GM18873 (cell line): Measurements from ENCODE around the gene RPS6KA2.
A peak's percentile ranks its signal among the peaks of the same experiment; 100 is the strongest.

Experiments used
- ATAC-seq: cut with Tn5 transposase; IDR thresholded peaks from one replicate; pipeline ENCODE4 v1.9.1; 2021; ENCODE audit warnings: mild to moderate bottlenecking, moderate library complexity, moderate number of reproducible peaks; ENCODE audit not compliant: unreplicated experiment, low FRiP score

Gene RPS6KA2

DNA sequence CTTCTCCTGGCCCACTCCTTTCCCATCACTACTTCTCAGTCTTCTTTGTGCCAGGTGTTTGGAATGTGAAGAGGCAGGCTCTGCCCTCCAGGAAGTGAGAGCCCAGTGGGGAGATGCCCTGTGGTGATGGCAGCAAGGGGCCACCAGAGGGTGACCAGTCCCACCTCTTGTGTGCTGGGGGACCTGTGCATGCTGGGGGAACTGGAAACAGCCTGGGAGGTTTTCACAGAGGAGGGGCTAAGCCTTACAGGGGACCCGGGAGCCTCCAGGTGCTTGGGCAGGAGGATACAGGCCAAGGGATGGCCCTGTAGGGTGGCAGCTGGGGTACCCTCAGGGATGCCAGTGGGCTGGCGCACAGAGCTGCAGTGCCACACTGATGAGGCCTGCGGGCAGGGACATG is 112.9 kb downstream of the RPS6KA2 start:
- no peak for ATAC-seq

- peak; percentile 73 for ATAC-seq
Observed at GRCh38 chr6:166512567-166512966, 114.5 kb downstream of the RPS6KA2 start.

DNA sequence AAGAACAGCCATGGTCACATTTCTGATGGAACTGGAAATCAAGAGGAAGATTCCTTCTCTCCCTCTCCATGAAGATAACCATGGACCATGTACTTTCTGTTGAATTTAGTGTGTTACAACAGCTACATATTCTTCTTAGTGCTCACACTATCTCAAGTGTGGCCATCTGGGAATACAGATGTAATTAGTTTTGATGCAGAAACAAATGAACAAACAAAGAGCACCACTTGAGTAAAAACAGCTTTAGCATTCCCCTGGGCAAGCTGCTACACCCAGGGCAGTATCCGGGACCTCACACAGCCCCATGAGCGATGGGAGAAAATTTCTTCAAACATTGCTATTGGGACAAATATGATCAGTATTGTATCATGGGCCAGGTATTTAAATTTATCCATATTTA is 115.7 kb downstream of the RPS6KA2 start:
- ATAC-seq = no peak

- ATAC-seq = no peak
Observed at GRCh38 chr6:166509193-166509592, 117.9 kb downstream of the RPS6KA2 start.

GRCh38 chr6:166508726-166509125 is 118.3 kb downstream of the RPS6KA2 start:
- no peak for ATAC-seq

- no peak for ATAC-seq
Observed at GRCh38 chr6:166507809-166508564, 119.1 kb downstream of the RPS6KA2 start.

GRCh38 chr6:166507380-166507779 is 119.7 kb downstream of the RPS6KA2 start:
- ATAC-seq = no peak

DNA sequence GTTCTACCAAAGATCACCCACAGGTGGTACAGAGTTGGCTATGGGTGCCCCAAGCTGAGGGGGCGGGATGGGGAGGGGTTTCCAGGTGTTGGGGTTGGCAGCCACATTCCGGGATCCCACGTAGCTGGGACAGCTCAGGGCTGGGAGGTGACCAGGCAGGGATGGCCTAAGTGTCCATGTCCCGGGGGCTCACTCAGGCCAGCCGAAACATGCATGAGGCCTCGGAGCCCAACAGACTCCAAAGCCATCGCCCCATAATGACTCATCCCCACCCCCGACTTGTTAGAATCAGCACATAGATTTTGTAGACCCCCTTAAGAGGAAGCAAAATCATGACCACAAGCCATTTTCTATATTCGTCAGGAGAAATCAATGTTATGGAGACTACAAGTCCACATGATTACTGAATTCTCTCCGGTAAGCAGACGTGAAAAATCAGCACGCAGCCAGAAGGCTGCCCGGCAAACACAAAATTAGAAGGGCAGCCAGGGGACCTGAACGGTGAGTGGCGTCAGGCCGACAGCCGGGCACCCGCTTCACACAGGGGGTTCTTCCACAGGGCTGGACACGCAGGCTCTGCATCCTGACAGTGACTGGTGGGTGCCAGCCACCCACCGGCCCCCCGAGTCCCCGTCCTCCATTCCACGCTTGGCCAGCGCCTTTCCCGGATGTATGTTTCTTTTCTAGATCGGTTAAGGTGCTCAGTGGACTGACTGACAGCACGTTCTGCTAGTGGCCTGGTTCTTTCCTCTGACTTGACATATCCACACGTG is 121.7 kb downstream of the RPS6KA2 start:
- no peak for ATAC-seq

GRCh38 chr6:166504100-166504499 is 123.0 kb downstream of the RPS6KA2 start:
- no peak for ATAC-seq

DNA sequence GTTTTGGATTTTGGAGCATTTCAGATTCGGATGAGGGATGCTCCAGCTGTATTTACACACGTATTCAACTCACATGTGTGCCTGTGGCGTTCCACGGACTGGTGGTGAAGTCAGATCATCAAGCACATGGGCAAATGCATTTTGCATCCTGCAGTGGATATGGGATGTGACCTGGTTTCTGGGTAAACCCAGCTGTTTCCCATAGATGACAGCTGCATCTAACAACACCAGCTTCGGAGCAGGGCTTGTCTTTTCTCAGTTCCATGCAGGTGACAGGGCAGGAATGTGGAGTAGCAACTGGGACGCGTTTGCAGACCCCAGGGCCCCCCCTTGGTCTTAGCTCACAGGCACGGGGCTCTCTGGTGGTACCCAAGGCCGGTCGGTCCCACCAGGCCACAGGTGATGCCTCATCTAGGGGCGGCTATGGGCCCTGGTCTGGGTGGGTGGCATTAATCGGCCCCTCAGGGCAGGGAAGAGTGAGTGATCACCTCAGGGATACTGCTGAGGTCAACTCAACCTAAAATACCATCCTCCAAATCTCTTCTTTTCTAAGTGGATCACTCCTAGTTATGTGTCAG is 123.8 kb downstream of the RPS6KA2 start:
- ATAC-seq = no peak

- no peak for ATAC-seq
Observed at GRCh38 chr6:166502453-166502852, 124.6 kb downstream of the RPS6KA2 start.

GRCh38 chr6:166501246-166501645 is 125.8 kb downstream of the RPS6KA2 start:
- ATAC-seq = no peak

- no peak for ATAC-seq
Observed at GRCh38 chr6:166500246-166500645, 126.8 kb downstream of the RPS6KA2 start.

- ATAC-seq = no peak
Observed at GRCh38 chr6:166499350-166500163, 127.5 kb downstream of the RPS6KA2 start.

- ATAC-seq = no peak
Observed at GRCh38 chr6:166498661-166499349, 128.2 kb downstream of the RPS6KA2 start.

DNA sequence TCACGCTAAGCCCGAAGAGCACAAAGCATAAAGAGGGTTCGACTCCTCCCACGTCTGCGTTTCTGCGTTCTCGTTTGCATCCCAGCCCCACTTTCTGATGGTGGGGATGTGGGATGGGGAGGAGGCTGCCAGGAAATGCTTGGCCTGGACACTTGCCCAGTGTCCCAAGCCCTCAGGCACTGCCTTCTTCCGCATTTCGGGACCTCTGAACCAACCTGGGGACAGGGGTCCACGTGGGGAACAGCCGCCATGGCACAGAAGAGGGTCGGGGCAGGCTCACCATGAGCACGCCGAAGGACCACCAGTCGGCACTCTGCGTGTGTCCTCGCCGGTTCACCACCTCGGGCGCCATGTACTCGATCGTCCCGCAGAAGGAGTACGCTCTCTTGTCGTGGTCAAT is 128.8 kb downstream of the RPS6KA2 start:
- no peak for ATAC-seq

GRCh38 chr6:166497087-166497899 is 129.8 kb downstream of the RPS6KA2 start:
- ATAC-seq = no peak

DNA sequence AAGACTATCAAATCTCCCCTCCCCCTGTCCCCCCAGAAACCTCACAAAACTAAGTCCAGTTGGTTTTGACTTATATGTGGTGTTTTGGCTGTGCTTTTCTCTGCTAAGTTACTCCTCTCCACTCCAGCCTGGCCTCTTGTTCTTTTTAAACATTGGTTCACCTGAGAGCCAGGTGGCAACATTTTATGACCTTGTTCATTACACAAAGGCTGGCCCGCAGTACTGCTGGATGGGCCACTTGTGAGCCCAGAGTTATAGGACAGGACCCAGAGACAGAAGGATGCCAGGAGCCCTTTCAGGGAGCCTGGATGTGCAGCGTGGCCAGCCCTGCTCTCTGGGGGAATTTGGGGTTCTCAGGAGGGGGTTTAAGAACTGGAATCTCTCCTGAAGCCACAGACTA is 130.6 kb downstream of the RPS6KA2 start:
- ATAC-seq = no peak
